IMR-90 (cell line): ENCODE measurements around the gene VILL. TPM values are rescaled to one million over a fixed set of nuclear protein-coding genes. Genes with fewer than 3 reads are reported as not detected.
A peak's percentile ranks its signal among the peaks of the same experiment; 100 is the strongest.

Experiments
- ATAC-seq: fragments of 200-7000 bp; cut with Tn5 transposase; 2 replicates; pipeline ENCODE4 v1.9.1; 2020; ENCODE audit warnings: low read depth, mild to moderate bottlenecking, moderate library complexity
- BruUV-seq: library from RNA; stranded (reverse); fragments of 400-500 nt; replicated peaks from 2 replicates; lab custom pipeline; 2021; lab: Mats Ljungman, UMichigan
- CTCF ChIA-PET: fragments of 300-600 bp; formaldehyde crosslinking; extraction: SDS; loops from one replicate; lab custom pipeline; 2021; ENCODE audit warnings: antibody characterized with exemption; lab: Yijun Ruan, JAX
- POLR2A ChIA-PET: fragments of 300-600 bp; sonication (Branson Sonifier 250); formaldehyde crosslinking; loops from one replicate; lab custom pipeline; 2022; ENCODE audit warnings: antibody characterized with exemption; ENCODE audit not compliant: unreplicated experiment; lab: Charles Lee
- DNase-seq: peaks from one replicate; pipeline ENCODE4 v3.0.0; 2013
- H2AFZ ChIP-seq: replicated peaks from 2 replicates; pipeline ENCODE3; 2013; ENCODE audit warnings: low read length, mild to moderate bottlenecking; ENCODE audit not compliant: poor library complexity
- H2AK5ac ChIP-seq: 2 replicates; pipeline ENCODE4 v1.6.1; 2013; ENCODE audit warnings: low read depth, low read length, inconsistent platforms
- H2AK9ac ChIP-seq: replicated peaks from 2 replicates; pipeline ENCODE3; 2013; ENCODE audit warnings: mild to moderate bottlenecking, low read depth, low read length, moderate library complexity; ENCODE audit not compliant: poor library complexity
- H2BK120ac ChIP-seq: 2 replicates; pipeline ENCODE4 v1.6.1; 2013; ENCODE audit warnings: low read depth, low read length, inconsistent platforms
- H2BK15ac ChIP-seq: 3 replicates; pipeline ENCODE4 v1.6.1; 2013; ENCODE audit warnings: low read depth, low read length, inconsistent platforms
- H2BK20ac ChIP-seq: 2 replicates; pipeline ENCODE4 v1.6.1; 2013; ENCODE audit warnings: low read depth, mild to moderate bottlenecking, inconsistent platforms, low read length, moderate library complexity
- H2BK5ac ChIP-seq: 2 replicates; pipeline ENCODE4 v1.6.1; 2013; ENCODE audit warnings: mild to moderate bottlenecking, low read depth, low read length, inconsistent platforms; ENCODE audit not compliant: poor library complexity, severe bottlenecking
- H3K14ac ChIP-seq: replicated peaks from 2 replicates; pipeline ENCODE4 v1.6.1; 2013; ENCODE audit warnings: low read depth, low read length, inconsistent platforms
- H3K18ac ChIP-seq: 2 replicates; pipeline ENCODE4 v1.6.1; 2013; ENCODE audit warnings: low read depth, low read length, control low read depth
- H3K23ac ChIP-seq: 2 replicates; pipeline ENCODE4 v1.6.1; 2013; ENCODE audit warnings: low read depth, low read length, inconsistent platforms
- H3K27ac ChIP-seq: 2 replicates; pipeline ENCODE4 v1.5.1; 2013; ENCODE audit warnings: mild to moderate bottlenecking, control low read depth, low read length; ENCODE audit not compliant: insufficient read depth
- H3K27me3 ChIP-seq: 2 replicates; pipeline ENCODE4 v1.6.1; 2013; ENCODE audit warnings: low read length; ENCODE audit not compliant: control insufficient read depth, insufficient read depth
- H3K36me3 ChIP-seq: 2 replicates; pipeline ENCODE4 v1.6.1; 2013; ENCODE audit warnings: low read length, mixed read lengths; ENCODE audit not compliant: control insufficient read depth, insufficient read depth
- H3K4ac ChIP-seq: 2 replicates; pipeline ENCODE4 v1.6.1; 2013; ENCODE audit warnings: low read depth, low read length, inconsistent platforms
- H3K4me1 ChIP-seq: 2 replicates; pipeline ENCODE4 v1.6.1; 2013; ENCODE audit warnings: low read length, mixed read lengths; ENCODE audit not compliant: control insufficient read depth, insufficient read depth
- H3K4me2 ChIP-seq: 2 replicates; pipeline ENCODE4 v1.6.1; 2013; ENCODE audit warnings: low read depth, mild to moderate bottlenecking, control low read depth, low read length, moderate library complexity
- H3K4me3 ChIP-seq: 2 replicates; pipeline ENCODE4 v1.5.1; 2013; ENCODE audit warnings: low read depth, mild to moderate bottlenecking, control low read depth, low read length, moderate library complexity; ENCODE audit not compliant: insufficient read depth
- H3K56ac ChIP-seq: 2 replicates; pipeline ENCODE4 v1.6.1; 2013; ENCODE audit warnings: low read length, inconsistent platforms; ENCODE audit not compliant: insufficient read depth; ENCODE audit errors: extremely low read depth
- H3K79me1 ChIP-seq, 2 experiments: 2 replicates each; pipeline ENCODE4 v1.6.1; 2013; ENCODE audit warnings: low read length in 2 of 2, inconsistent platforms in 1 of 2, low read depth in 1 of 2
- H3K9ac ChIP-seq: 2 replicates; pipeline ENCODE4 v1.6.1; 2013; ENCODE audit warnings: low read depth, low read length, control low read depth
- H3K9me1 ChIP-seq: 2 replicates; pipeline ENCODE4 v1.6.1; 2013; ENCODE audit warnings: low read length, inconsistent platforms; ENCODE audit not compliant: insufficient read depth
- H3K9me3 ChIP-seq: 2 replicates; pipeline ENCODE4 v1.6.1; 2013; ENCODE audit warnings: low read length; ENCODE audit not compliant: control insufficient read depth, insufficient read depth
- H4K20me1 ChIP-seq: 2 replicates; pipeline ENCODE4 v1.6.1; 2013; ENCODE audit warnings: low read length, inconsistent platforms; ENCODE audit not compliant: insufficient read depth
- H4K5ac ChIP-seq: 2 replicates; pipeline ENCODE4 v1.6.1; 2013; ENCODE audit warnings: mild to moderate bottlenecking, low read depth, low read length, control low read depth
- H4K8ac ChIP-seq, 2 experiments: 2 replicates each; pipeline ENCODE4 v1.6.1; 2013; ENCODE audit warnings: low read depth in 2 of 2, low read length in 2 of 2, control low read depth in 1 of 2, inconsistent platforms in 1 of 2
- H4K91ac ChIP-seq: 2 replicates; pipeline ENCODE4 v1.6.1; 2013; ENCODE audit warnings: low read depth, low read length, inconsistent platforms; ENCODE audit not compliant: insufficient read depth
- CTCF ChIP-seq: conservative IDR thresholded peaks from 2 replicates; pipeline ENCODE4 v1.5.1; 2012; ENCODE audit warnings: mild to moderate bottlenecking, low read depth, low read length, improper control_type of control experiment
- WGBS, 2 experiments: methylation state at CpG; one replicate each; pipeline versions ENCODE4 v1.1.5 to v1.1.7; 2013; ENCODE audit warnings: missing lambda C conversion rate in 2 of 2; ENCODE audit not compliant: insufficient read length in 1 of 2; ENCODE audit errors: extremely low coverage in 2 of 2; 5-methylcytosine and 5-hydroxymethylcytosine counted together
- dilution Hi-C: fragments of 300-500 bp; cut with HindIII; formaldehyde crosslinking; loops from one replicate; pipeline ENCODE4 v1.14.3; 2018; ENCODE audit warnings: low sequenced_read_pairs; ENCODE audit not compliant: unreplicated experiment
- in situ Hi-C: fragments of 300-500 bp; cut with MboI; formaldehyde crosslinking; loops from 3 replicates; pipeline ENCODE4 v1.14.3; 2019; ENCODE audit warnings: low sequenced_read_pairs, inconsistent platforms, mixed read lengths
- intact Hi-C: fragments of 100-400 bp; cut with micrococcal nuclease; formaldehyde crosslinking; loops from 2 replicates; pipeline ENCODE4 v1.10.0; 2022
- polyA plus RNA-seq, 3 experiments: library from polyadenylated mRNA; depleted of rRNA; stranded (reverse); fragments of >200 nt; gene quantifications; 2 replicates each; pipeline ENCODE4 v1.2.3, GENCODE V29; 2012; ENCODE audit warnings: low replicate concordance in 1 of 3
- total RNA-seq: library from RNA; depleted of rRNA; stranded (reverse); fragments of >200 nt; gene quantifications from 2 replicates; pipeline ENCODE4 v1.2.3, GENCODE V29; 2012

The VILL gene
- total and polyA plus RNA-seq, 2 of the 4 experiments (the other 2 are of a cell fraction) = 2.3 to 4.7 TPM

GRCh38 chr3:38021196-38021595 is 30.6 kb downstream of the VILL start:
- Histone ChIP-seq H3K23ac (no peak overlapping the region), H3K4ac (no peak overlapping the region), H4K8ac (no peak overlapping the region), H3K9ac (no peak overlapping the region), H3K56ac (no peak overlapping the region), H2BK5ac (no peak overlapping the region), H2BK15ac (no peak overlapping the region), H4K91ac (no peak overlapping the region), H3K27me3 (no peaks in the 10 kb centered on the region), H2BK120ac (no peak overlapping the region), H2AK9ac (no peak overlapping the region), H3K36me3 (peaks cover 16% of the 10 kb centered on the region), H2AFZ (peak overlapping the region; percentile 5), H2AK5ac (no peak overlapping the region), H3K9me1 (peaks cover 18% of the 10 kb centered on the region), H3K9me3 (peaks cover 3% of the 10 kb centered on the region; the same call in 1 of the 2 replicates), H3K27ac (no peak overlapping the region), H3K79me1 (peaks cover 0 to 22% of the 10 kb centered on the region in 2 experiments; a peak in 3 of 4 replicates), H4K20me1 (no peaks in the 10 kb centered on the region; the same call in none of the 2 replicates), H3K18ac (no peak overlapping the region), H4K5ac (no peak overlapping the region), H3K4me3 (no peak overlapping the region), H3K4me2 (no peak overlapping the region), H2BK20ac (no peak overlapping the region), H3K4me1 (peaks cover 2% of the 10 kb centered on the region; the same call in 1 of the 2 replicates), H3K14ac (no peak overlapping the region)
- ChIA-PET CTCF (no interaction called here), POLR2A (interaction anchor here (0.6 kb wide), 1 partner anchor 566 kb away, joined by 3 read pairs; no protein-coding TSS in a partner anchor)
- no TSS peak for BruUV-seq
- no peak for ATAC-seq
- intact Hi-C loops = no loop called here
- no peak for DNase-seq
- no peak for TF ChIP-seq CTCF
- in situ Hi-C loops = no loop called here
- dilution Hi-C loops = no loop called here
- WGBS, 2 experiments = 89% methylated on average over 2 of the region's 4 CpGs; no CpG with 5 or more reads in 1 of the 2 experiments
